K562 treated with DMSO at 1 percent for 48 hours (cell line): ENCODE data around the gene CRACDL. TPM values are rescaled to one million over a fixed set of nuclear protein-coding genes. Genes with fewer than 3 reads are reported as not detected.

Source experiments
- total RNA-seq: library from RNA; unstranded; fragments of 300-600 nt; gene quantifications from 2 replicates; pipeline ENCODE4 v1.2.3, GENCODE V29; 2022; ENCODE audit warnings: low replicate concordance; ENCODE audit errors: extremely low read depth

CRACDL gene, protein sequence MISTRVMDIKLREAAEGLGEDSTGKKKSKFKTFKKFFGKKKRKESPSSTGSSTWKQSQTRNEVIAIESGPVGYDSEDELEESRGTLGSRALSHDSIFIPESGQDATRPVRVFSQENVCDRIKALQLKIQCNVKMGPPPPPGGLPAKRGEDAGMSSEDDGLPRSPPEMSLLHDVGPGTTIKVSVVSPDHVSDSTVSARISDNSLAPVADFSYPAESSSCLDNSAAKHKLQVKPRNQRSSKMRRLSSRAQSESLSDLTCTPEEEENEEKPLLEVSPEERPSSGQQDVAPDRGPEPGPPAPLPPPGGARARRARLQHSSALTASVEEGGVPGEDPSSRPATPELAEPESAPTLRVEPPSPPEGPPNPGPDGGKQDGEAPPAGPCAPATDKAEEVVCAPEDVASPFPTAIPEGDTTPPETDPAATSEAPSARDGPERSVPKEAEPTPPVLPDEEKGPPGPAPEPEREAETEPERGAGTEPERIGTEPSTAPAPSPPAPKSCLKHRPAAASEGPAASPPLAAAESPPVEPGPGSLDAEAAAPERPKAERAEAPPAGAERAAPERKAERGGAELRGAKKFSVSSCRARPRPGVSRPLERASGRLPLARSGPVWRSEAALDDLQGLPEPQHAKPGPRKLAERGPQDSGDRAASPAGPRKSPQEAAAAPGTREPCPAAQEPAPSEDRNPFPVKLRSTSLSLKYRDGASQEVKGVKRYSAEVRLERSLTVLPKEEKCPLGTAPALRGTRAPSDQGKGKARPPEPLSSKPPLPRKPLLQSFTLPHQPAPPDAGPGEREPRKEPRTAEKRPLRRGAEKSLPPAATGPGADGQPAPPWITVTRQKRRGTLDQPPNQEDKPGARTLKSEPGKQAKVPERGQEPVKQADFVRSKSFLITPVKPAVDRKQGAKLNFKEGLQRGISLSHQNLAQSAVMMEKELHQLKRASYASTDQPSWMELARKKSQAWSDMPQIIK
- not detected in 2 replicates for total RNA-seq

DNA sequence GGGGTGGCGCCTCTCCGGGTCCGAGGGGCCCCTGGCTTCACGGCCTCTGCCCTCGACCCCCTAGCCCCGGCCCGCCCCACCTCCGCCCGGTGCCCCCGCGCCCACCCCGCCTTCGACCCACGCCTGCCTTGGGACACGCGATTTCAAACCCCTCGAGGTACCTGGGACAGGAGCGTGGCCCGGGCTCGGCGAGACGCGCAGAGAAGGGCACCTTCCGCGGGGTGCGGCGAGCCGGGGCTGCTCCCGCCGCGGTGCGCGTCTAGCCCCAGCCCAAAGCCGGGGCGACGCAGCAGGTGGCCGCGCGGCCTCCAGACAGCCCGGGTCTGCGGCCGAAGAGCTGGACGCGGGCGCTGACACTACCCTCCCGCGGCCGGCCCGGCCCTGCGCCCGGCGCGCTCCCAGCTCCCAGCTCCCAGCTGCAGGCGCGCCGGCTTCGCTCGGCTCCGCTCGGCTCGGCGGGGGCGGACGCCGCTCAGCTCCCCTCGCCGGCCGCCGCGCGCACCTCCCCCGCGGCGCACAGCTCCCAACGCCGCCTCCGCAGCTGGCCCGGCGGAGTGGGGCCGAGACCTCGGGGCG, at the start of gene CRACDL:
Gene CRACDL (minus strand): TSS at position 449 of the 576 bp plus-strand sequence. CDS start 89,425 bp downstream, outside the sequence.

Other genes starting within 250 kb of the CRACDL start
- not detected in 2 replicates for gene MGAT4A, start 205.1 kb downstream of the CRACDL start, total RNA-seq
- not detected in 2 replicates for gene C2orf15, start 205.5 kb upstream of the CRACDL start, total RNA-seq
- not detected in 2 replicates for gene TSGA10, start 218.7 kb upstream of the CRACDL start, total RNA-seq
- gene LIPT1, start 218.7 kb upstream of the CRACDL start, total RNA-seq = not detected in 2 replicates
- not detected in 2 replicates for gene MITD1, start 244.8 kb upstream of the CRACDL start, total RNA-seq
- gene MRPL30, start 245.0 kb upstream of the CRACDL start, total RNA-seq = not detected in 2 replicates